Smooth muscle cell of the brain vasculature (primary cell): ENCODE results near the gene WDR1.

Source experiments
- DNase-seq: peaks from one replicate; pipeline ENCODE4 v3.0.0-alpha.2; 2012; ENCODE audit warnings: low read depth, low spot score

WDR1 gene

DNA sequence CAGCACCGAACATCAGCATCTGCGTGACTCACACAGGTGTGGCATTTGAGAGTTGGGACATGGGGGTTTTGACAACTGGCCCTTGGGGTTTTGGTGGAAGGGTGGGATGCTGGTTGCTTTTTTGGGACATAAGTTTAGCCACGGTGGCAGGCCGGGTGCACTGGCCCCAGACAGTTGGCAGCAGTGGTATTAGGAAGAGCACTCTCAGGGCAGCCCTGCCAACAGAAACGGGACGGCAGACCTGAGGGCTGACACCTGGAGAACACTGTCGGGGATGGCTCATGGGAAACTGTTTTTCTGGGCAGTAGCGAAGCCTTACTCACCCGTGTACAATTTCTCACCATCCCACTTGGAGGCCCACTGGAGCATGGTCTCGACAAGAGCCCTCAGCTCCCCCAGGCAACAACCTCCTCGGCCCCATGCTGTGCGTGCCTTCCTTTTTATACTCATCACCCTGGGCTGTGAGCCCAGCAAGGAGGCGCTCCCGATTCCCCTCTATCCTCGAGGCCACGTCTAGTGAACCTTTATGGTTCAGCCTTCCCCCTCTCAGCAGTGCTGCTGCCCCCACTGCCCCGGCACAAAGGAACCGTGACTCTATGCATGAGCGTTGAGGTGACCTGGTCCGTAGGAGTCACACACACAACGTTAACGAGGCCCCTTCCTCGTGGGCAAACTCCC lies 30.6 kb downstream of the WDR1 start:
- DNase-seq: no peak

DNA sequence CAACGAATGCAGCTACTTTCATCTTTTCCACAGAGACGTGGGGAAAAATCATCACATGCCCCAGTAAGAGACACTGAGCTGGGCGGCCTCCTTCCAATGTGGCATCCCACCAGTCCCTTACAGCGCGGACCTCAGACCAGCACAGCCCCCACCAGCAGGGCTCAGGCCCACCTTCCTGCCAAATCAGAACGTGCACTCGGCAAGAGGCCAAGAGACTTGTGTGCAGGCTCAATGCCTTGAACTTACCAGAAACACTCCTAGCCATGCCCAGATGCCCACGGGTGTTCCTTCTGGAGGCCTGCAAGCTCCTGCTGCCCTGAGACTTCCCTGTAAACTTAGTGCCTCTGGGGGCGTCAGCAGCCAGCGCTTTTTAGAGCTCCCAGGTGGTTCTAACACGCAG lies 31.2 kb downstream of the WDR1 start:
- DNase-seq: no peak

DNA sequence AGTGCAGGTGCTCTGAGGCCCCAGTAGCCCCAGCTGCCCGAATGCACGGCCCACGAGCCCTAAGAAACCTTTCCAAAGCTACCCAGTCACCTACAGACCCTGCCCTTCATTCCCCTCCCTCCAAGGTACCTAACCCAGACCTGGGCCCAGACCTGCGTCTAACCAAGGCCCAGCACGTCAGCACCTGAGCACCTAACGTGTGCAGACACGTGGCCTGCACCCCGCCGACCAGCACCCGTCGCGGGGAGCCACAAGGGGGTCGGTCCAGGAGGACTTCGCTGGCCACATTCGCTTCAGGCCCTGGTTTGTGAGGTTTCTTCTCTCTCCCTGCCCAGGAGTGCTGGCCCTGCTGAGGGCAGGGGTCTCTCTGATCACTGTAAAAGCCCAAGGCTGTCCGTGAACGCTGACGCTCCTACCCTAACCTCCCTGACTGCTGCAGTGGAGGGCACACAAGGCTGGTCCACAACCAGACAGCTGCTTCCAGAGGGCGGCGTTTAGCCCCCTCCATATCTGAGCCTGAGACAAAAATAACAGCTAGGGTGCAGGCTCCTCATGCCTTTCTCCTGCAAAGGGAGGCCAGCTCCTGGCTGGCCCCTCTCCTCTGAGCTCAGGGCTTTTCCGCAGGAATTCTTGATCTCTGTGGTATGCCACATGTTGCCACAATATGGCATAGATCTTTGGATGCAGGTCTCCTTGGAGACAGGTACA lies 31.8 kb downstream of the WDR1 start:
- no peak for DNase-seq

DNA sequence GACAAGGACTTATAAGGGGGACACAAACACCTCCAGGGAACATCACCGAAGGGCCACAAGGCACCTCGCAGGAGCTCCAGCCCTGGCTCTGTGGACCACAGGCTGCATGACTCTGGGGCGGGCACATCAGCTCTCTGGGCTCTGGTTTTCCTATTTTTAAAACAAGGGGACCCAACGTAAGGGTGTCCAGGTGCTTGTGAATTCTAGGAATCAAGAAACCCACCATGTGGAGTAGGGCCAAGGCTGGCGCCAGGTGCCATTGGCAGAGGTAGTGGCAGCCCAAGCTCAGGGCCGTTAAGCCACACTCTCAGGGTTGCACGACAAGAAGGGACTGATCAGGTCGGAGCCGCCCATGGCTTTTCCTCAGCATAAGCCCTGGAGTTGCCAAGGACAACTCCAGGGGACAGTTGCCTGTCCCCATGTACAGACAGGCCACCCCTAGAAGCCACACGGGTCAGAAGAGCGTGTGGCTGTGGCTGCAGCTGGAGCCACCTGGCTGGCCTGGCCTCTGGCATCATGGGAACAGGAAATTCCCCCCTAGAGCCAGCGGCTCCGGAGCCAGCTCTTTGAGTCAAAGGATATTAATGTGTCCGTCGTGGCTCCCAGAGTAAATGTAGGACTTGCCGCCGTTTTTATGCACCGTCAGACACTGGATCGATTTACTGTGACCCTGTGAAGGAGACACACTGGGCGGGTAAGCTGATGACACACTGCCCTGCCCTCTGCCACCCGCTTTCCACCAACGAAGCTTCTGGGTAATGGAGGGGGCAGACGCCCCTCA lies 32.5 kb downstream of the WDR1 start:
- DNase-seq: no peak

DNA sequence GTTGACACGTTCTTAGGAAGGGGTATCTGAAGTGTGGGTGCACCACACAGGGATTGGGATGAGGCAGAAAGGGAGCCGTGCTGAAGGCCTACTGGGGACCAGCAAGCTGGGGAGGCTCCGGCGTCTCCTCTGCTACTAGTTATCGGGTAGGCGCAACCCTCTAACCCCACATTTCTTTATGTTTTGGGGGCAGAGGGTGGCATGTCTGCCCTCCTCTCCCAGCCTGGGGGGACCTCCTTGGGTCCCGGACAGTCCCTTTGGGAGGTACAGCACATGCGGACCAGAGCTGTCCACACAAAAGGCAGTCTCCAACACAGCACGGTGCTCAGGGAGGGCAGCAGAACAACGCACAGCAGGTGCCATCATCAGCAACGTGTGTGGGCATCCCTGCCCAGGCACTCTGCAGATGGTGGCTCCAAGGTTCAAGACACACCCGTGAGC lies 33.2 kb downstream of the WDR1 start:
- DNase-seq: no peak

DNA sequence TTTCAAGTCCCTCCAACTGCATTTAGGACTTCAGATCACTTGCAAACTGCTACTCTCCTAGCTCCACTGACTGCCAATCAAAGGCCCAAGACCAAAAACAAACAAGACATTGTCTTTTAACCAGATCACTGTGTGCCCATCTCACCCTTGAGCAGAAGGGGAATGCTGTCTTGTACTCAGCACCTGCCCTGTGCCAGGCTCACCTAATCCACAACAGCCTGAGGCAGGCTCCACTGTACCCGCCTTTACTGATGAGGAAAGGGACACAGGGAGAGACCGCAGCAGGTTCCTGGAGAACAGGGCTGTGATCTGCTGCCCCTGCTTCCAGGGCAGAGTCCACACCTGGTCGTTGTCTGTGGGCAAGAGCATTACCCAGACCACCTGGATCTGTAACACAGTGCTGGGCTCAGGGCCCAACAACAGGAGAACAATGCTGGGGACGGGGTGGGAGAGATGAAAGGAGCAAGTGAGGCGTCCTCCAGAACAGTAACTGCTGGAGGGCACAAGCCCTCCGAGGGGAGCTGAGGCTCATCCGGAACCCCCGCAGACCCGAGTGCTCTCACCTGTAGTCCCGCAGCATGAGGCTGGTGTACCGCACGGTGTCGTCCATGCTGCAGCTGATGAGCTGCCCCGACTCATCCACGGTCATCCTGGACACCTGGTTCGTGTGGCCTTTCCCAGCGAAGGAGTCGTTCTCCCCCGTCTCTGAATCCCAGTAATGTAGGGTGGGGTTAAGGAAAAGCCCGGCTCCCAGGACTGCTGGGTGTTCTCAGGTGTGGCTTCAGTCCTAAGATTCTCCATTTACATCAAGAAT lies 33.9 kb downstream of the WDR1 start:
- no peak for DNase-seq

DNA sequence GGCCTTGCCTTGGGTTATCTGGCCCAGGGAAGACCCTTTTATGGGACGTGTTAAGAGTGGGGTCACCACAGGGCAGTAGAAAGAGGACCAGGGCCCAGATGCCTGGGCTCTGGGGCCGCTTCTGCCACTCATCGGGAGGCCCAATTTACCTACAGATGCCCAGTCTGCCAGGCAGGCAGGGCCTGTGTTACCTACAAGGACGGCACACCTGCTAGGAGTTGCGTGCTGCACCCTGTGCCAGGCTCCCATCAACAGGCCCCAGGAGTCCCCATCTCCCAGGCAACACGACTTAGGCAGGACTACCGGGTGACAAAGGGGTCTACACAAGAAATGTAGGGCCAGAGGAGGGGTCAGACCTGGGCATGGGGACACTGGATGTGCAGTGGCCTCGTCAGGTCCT lies 34.6 kb downstream of the WDR1 start:
- DNase-seq: no peak

DNA sequence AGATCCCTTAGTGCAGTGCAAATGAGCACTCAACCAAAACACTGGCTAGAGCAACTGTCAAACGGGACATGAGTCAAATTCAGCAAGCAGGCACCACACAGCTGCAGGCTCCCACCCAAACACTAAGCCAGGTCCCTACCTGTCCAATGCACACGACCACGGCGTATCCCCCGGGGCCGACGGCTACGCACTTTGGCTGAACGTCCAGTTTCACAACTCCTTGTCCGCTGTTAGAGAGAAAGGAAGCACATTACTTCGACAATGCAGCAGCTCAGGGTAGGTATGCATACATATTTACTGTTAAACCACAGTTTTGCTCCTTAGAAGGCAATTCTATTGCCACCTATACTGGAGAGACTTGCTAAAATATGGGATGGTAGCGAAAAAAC lies 35.4 kb downstream of the WDR1 start:
- DNase-seq: no peak

DNA sequence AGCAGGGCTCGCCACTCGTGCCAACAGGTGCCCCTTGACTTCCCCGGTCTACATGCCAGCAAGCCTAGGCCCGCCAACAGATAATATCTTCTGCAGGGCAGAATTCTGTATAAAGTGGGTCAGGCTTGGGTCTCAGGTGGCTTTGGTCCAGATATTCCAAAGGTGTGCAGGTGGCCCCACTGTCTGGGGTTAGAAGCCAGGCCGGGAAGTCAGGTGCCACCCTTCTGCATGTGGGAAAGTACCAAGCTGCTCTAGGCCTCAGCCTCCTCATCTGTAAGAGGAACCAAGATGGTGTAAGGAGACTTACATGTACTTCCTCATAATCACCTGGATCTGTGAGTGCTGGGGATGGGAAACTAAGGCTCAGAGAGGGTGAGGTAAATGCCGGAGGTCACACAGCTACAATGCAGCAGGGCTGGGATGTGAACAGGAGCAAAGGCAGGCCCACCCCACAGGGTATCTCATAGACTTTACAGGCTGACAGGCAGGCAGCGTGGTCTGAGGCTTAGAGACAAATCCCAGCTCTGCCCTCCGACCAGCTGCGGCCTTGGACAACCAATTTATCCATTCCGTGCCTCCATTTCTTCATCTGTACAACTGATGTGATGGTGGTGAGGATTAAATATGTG lies 35.9 kb downstream of the WDR1 start:
- no peak for DNase-seq

DNA sequence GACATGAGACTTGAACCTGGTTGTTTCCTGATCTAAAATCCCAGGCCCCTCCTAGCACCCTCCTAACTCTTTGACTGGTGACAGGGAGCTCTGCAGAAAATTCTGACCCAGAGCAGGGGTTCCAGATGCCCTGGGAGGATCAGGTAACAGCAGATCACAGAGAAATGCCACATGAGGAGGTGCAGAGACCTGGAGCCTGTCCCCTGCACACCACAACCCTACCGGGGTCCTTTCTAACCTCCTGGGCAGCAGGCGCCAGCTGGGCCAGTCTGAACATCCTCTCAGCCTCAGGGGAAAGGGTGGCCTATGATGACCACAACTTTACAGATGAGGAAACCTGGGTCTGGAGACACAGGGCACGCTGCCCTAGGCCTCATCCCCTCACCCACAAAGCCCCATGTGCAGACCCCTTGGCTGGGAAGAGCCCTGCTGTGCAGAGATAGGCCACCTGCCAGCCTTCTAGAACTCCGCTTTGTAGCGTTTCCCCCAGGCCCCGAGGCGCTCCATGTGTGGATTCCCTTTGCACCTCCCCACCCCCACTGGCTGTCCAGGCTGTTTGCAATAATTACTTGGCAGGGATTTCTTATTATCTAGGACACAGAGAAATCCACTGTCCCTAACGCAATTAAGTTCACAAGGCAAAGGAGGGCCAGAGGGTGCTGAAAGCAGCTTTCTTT lies 36.5 kb downstream of the WDR1 start:
- no peak for DNase-seq

DNA sequence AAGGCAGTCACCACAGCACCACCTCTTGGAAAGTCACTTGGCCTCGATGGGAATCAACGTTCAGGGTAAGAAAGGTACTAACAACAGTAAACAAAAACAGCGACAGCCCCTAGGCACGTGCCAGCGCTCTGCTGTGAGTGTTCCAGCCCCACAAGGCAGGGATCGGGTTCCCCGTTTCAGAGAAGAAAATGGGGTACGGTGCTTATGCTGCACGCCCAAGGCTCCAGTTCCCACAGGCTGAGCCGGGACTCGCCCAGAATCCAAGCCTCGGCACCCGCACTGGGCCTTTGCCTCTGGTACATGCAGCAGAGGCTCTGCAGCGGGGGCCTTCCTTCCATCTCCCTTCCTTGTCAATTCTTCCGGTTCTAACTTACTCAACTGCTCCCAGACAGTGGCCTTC lies 37.3 kb downstream of the WDR1 start:
- no peak for DNase-seq

DNA sequence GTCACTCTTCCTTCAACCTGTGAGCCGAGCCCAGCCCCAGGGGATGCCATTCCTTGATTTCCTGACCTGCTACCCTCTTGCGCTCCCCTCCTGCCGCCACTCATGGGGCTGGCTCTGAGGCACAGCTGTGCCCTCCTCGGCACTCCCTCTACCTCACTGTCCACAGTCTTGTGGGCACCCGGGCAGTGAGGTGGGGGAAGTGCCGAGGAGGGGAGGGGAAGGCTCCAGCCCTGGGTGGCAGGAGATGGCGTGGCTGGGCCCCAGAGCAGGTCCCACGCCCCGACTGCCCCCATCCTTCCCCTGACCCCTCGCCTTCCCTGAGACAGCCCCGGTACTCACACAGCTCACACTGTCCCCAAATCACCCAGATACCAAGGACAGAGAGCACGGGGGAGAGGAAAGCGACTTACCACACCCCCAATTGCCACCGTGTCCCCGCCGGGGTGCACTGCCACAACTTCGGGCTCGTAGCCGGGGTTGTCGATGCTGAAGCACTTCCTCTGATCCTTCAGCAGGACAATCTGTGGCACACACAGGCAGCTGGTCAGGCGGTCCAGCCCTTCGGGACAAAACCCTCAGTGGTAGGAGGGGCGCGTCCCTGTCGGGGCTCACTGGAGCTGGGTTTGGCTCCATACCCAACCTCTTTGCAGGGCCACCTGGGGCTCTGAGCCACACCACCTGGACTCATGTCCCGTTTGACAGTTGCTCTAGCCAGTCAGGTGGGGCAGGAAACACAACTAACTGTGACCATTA lies 37.9 kb downstream of the WDR1 start:
- no peak for DNase-seq

DNA sequence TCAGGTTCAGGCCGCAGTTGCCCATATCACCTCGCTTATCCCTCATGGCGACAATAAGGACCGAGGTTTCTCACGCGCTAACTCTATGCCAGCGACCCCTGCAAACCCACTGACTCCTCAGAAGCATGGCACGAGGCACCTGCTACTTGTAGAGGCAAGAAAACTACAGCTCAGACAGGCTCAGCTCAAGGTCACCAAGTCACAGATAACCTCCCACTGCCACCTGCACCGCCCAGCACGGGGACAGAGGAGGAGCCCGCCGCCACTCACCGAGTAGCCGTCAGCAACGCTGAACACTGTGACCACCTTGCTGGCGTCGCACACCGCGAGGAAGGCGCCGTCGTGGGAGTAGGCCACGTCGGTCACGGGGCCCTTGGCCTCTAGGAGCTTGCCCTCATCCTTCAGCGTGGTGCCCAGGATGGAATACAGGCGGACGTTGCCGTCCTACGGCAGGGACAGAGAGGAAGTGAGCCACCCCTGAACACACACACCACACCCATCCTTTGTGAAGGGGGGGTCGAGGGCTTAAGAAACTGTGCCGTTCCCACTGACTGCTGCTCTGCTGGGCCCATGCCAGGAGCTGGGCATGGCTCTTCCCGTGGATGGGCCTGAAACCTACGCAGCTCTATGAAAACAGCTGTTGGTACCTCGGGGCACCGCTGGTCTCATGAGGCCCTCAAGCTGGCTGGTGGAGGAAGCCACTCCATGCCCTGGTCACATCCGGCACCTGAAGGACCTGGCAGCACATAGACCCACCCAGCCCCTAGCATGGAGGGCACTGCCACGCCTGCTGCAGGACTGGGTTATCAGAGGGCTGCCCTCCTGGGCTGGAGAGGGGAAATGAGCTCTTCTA lies 38.9 kb downstream of the WDR1 start:
- no peak for DNase-seq

DNA sequence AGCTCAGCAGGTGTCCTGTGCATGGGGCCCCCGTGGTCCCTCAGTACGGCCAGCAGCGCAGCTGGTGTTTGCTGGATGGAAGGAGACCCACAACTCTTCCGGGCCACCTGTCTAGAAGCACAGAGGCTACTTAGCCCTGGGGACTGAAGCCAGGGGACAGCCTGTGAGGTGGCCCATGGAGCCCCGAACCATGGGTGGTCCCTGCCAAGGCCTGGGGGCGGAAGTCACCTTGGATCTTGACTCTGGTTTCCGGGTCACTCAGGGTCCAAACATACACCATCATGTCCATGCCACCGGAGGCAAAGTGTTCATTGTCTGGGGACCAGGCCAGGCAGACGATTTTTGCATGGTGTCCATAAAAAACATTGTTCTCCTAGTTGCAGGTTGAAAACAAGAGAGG lies 39.5 kb downstream of the WDR1 start:
- no peak for DNase-seq

DNA sequence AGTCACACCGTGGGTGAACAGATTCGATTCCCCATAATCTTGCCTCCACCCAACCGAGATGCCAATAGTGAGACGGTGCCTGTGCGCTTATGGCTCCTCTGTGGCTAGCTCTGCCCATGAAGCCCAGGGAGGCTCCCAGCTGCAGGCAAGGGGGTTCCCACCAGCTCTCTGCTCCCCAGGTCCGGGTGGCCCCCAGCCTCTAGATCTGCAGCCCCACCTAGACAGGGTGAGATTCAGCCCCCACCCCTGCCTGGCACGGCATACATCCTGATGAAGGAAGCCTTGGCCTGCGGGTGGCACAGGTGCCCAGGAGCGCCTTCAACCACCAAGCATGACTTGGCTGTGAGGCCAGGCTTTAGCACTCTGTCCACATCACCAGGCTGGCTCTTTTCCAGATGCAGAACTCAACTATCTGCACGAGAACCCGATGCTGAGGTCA lies 40.6 kb downstream of the WDR1 start:
- no peak for DNase-seq

DNA sequence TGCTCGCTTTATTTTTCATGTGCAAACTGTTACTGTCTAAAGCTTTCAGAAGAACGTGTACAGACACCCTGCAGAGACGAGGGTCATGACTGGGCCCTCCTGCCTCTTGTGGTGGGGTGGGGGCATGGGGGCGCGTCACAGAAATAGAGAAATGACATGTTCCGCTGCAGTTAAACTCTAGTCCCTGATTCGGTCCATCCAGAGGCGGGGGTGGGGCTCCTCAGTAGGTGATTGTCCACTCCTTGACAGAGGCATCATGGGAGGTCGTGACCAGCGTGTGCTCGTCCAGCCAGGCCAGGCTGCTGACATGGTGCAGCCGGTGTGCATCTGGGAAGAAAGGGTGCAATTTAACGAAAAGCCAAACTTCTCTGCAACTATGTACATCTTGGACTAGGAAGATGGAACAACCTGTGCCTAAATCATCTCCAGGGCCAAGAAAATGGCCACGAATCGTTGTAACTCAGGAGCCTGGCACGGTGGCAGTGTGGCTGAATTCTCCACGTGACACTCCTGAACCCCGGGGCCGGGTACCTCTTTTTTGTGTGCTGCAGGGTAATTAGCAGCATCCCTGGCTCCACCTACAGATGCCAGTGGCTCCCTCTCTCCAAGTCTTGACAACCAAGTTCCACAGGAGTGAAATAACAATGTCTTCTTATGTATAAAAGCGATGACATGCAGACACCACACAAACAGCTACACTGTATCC lies 41.3 kb downstream of the WDR1 start:
- no peak for DNase-seq

DNA sequence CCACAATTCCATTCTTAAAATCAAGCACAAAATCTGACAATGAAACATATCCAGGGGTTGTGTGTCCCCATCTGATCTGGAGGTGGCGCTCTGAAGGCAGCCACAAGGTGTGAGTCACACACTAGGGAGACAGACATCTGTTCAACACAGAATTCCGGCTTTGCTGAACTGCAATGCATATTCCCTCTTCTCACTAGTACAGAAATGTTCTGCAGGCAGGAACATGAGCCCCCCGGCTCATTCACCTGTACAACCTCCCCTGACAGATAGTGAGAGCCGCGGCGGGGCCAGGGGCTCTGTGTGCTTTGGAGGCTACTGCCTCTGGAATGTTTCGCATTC lies 41.9 kb downstream of the WDR1 start:
- no peak for DNase-seq

DNA sequence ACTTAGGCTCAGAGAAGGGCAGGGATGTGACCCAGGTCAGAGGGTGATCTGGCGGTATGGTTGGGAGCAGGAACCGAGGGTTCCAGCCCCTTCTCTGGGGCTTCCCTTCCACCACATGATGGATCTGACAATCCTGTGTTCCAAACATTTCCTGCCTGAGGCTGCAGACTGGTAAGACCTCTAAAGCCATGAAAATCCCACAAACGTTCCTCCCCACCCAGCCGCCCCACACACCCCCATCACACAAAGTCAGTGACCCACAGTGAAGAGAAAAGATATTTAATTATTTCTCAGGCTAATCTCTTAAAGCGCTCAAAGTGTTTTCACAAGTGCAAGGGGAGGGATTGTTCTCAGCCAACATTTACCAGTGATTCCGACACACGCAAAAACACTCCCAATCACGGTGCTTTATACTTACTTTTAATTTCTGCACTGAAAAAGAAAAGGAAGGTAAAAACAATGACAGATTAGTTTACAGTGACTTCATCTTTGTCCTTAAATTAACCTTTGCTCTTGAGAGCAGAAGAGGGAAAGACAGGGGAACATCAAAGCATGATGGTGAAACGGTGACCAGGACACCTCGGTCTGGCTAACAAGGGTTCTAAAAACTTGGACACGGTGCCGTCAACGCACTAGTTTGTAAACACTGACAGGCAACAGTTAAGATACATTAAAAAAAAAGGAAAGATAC lies 42.4 kb downstream of the WDR1 start:
- DNase-seq: no peak
